Fibroblast of pulmonary artery (primary cell): ENCODE measurements around the gene RBM33.
A peak's percentile ranks its signal among the peaks of the same experiment; 100 is the strongest.

Experiments used
- DNase-seq: peaks from one replicate; pipeline ENCODE4 v3.0.0-alpha.2; 2010; ENCODE audit warnings: low read depth
- H3K4me3 ChIP-seq: replicated peaks from 2 replicates; pipeline ENCODE4 v1.5.1; 2011; ENCODE audit warnings: low read depth, mild to moderate bottlenecking, control low read depth, low read length, moderate library complexity
- TF ChIP-seq, protein P1 (sequence below): IDR thresholded peaks from 2 replicates; pipeline ENCODE4 v1.5.1; 2011; ENCODE audit warnings: mild to moderate bottlenecking, control low read depth, low read length, inconsistent platforms; ENCODE audit errors: missing control alignments

Gene RBM33

DNA sequence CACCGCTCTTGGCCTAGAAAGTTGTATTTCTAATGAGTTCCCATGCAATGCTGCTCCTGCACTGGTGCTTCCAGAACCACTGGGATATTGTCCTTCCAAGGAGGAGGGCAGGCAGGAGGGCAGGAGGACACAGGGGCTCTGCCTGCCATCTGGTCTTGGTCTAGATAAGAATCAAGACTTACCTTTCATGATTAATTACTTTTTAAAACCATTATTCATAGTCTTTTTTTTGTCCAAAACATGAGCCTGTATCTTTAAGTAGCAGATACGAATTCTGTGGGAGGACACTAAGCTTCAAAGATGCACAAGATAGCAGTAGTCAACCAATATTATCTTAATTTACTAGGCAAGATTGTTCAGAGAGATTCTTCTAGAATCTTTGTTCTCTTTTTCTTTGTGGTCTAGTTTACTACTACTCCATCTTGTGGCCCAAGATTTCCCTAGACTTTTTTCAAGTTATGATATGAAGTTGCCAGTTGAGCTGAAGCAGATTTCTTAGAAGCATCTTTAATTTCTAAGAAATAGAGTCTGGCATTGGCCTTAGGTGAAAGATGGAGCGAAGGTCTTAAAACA lies 57.6 kb downstream of the RBM33 start:
- TF ChIP-seq, protein P1, sequence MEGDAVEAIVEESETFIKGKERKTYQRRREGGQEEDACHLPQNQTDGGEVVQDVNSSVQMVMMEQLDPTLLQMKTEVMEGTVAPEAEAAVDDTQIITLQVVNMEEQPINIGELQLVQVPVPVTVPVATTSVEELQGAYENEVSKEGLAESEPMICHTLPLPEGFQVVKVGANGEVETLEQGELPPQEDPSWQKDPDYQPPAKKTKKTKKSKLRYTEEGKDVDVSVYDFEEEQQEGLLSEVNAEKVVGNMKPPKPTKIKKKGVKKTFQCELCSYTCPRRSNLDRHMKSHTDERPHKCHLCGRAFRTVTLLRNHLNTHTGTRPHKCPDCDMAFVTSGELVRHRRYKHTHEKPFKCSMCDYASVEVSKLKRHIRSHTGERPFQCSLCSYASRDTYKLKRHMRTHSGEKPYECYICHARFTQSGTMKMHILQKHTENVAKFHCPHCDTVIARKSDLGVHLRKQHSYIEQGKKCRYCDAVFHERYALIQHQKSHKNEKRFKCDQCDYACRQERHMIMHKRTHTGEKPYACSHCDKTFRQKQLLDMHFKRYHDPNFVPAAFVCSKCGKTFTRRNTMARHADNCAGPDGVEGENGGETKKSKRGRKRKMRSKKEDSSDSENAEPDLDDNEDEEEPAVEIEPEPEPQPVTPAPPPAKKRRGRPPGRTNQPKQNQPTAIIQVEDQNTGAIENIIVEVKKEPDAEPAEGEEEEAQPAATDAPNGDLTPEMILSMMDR, result peak; percentile 14
- DNase-seq, result peak; percentile 17
- no peak overlapping the region for H3K4me3 ChIP-seq

DNA sequence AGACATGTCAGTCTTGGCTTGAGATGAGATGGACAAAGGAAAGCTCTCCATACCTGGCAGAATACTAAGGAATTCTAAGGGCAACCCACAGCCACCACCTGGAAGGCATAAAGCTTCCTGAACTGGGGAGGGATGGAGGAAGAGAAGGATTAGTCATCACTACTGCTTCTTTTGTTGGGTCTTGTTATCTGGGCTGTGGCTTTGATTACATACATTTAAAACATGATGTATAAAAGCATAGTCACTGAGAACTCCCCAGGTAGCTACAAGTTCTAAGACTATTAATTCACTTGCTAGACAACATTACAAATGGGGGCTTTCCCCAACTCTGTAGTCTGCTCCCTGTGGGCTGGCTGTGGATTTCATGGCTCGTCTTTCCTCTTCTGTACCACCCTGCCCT lies 58.2 kb downstream of the RBM33 start:
- peak; percentile 8 for DNase-seq
- H3K4me3 ChIP-seq, result no peak overlapping the region
- TF ChIP-seq, protein P1, result no peak

DNA sequence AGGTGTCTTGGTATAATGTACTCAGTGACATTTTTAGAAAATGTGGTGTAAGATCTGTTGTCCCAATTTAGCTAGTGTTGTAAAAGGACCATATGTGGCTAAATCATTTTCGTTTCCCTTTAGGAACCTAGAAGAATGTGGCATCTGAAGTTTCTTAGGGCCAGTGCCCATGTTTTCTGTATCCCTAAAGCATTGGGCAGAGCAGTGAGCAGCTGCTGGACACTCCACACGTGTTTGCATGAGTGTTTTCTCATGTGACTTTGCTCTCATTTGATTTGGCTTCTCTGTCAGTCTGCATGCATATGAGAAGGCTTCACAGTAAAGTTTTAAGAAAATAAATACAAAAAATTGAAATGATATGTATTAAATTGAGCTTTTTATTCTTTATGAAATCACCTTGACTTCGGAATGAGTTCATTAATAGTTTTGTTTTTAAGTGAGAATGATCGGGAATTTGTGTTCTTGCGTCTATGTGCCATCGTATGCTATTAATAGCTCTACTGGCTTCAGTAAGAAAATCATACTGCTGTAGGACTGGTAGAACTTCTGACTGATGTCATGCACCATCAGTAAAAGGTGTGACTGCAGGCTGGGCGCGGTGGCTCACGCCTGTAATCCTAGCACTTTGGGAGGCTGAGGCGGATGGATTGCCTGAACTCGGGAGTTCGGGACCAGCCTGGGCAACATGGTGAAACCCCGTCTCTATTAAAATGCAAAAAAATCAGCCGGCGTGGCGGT lies 61.3 kb downstream of the RBM33 start:
- DNase-seq, result no peak
- TF ChIP-seq, protein P1, result no peak
- H3K4me3 ChIP-seq, result no peak overlapping the region

DNA sequence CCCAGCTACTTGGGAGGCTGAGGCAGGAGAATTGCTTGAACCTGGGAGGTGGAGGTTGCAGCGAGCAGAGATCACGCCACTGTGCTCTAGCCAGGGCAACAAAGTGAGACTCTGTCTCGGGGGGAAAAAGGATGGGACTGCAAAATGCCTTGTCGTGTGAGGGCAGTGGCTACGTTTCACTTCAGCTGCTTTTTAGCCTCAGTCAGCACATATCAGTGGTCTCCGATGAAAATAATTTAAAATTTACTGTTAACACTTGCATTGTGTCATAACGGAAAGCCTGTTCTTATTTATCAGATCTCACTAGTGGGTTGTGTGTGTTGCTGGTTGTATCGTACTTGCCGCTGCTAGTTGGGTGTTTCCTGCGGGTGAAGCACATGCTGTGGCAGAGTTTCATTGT lies 61.9 kb downstream of the RBM33 start:
- H3K4me3 ChIP-seq, result no peak overlapping the region
- no peak for DNase-seq
- TF ChIP-seq, protein P1, result no peak

DNA sequence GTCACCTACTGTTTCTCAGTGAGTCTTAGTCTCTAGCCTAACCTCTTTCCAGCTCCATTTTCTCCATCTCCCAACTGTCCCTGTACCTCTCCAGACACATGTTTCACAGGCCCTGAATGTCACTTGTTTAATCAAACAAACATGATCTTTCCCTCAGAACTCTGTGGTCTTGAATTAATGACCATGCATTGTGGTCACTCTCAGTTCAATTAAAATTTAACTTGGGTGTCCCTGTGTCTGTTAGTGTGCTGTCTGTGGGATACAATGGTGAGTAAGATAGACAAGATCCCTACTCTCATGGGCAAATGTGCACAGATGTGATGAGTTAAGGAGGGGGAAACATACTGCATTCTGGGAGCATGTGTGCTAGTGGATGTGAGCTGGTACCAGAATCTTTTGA lies 65.0 kb downstream of the RBM33 start:
- H3K4me3 ChIP-seq, result no peak overlapping the region
- TF ChIP-seq, protein P1, result no peak
- no peak for DNase-seq

DNA sequence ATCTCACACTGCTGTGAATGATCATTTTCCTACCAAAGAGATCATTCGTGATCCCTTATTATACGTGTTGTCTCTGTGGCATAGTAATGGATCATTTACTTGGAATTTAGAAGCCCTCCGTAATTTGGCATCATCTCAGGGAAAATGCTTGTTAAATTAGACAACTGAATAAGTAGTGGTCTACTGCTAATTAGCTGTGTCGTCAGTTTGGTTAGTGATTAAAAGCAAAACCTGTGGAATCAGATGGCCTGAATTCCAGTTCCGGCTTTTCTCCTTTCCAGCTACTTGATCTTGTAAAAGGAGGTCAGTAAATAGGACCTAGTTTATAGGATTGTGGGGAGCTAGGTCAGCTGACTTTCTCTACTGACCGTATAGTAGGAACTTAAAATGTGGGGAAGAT lies 65.6 kb downstream of the RBM33 start:
- DNase-seq, result no peak
- no peak overlapping the region for H3K4me3 ChIP-seq
- TF ChIP-seq, protein P1, result no peak

DNA sequence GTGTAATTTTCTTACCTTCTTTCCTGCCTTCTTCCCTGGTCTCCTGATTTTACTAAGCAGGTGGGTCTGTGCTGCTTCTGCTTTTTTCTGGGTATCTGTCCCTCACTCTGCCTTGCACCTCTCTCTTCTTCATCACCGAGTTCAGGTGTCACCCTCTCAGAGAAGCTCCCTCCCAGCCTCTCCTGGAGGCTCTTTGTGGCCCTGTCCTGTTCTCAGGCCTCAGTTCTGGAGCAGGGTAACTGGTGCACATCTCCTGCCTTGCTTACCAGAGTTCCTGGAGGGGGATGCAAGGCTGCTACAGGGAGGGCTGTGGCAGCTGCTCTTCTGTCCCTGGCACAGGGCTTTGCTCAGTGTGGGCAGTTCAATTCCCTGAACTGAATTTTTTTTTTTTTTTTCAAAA lies 66.1 kb downstream of the RBM33 start:
- DNase-seq, result no peak
- no peak overlapping the region for H3K4me3 ChIP-seq
- TF ChIP-seq, protein P1, result no peak
